Midbrain (tissue), 1 donor: ENCODE data around the gene VAPA.
A peak's percentile ranks its signal among the peaks of the same experiment; 100 is the strongest.

Experiments
- DNase-seq: peaks from one replicate; lab custom pipeline; 2025; lab: John Stamatoyannopoulos, UW

Gene VAPA

GRCh38 chr18:9913526-9914333 lies at the start of gene VAPA:
VAPA (plus strand) TSS chr18:9914016; CDS start chr18:9914257, 241 bp downstream.
- DNase-seq, result peak; percentile 96

GRCh38 chr18:9865764-9866490 lies 47.9 kb upstream of the VAPA start:
- DNase-seq, result no peak

GRCh38 chr18:9866627-9867026 lies 47.2 kb upstream of the VAPA start:
- no peak for DNase-seq

GRCh38 chr18:9867071-9867594 lies 46.7 kb upstream of the VAPA start:
- DNase-seq, result no peak

GRCh38 chr18:9868857-9869714 lies 44.7 kb upstream of the VAPA start:
- DNase-seq, result no peak

- no peak for DNase-seq
These were observed 43.9 kb upstream of the VAPA start for GRCh38 chr18:9869715-9870430.

- DNase-seq, result no peak
These were observed 43.3 kb upstream of the VAPA start for GRCh38 chr18:9870431-9871008.

GRCh38 chr18:9871244-9871746 lies 42.5 kb upstream of the VAPA start:
- DNase-seq, result no peak

- no peak for DNase-seq
These were observed 41.0 kb upstream of the VAPA start for GRCh38 chr18:9872823-9873222.

GRCh38 chr18:9874728-9875127 lies 39.1 kb upstream of the VAPA start:
- no peak for DNase-seq

- DNase-seq, result no peak
These were observed 37.5 kb upstream of the VAPA start for GRCh38 chr18:9876212-9876866.

GRCh38 chr18:9876867-9877654 lies 36.8 kb upstream of the VAPA start:
- DNase-seq, result no peak

- no peak for DNase-seq
These were observed 36.2 kb upstream of the VAPA start for GRCh38 chr18:9877655-9878014.

GRCh38 chr18:9878095-9878494 lies 35.7 kb upstream of the VAPA start:
- no peak for DNase-seq

GRCh38 chr18:9878783-9879242 lies 35.0 kb upstream of the VAPA start:
- DNase-seq, result no peak

GRCh38 chr18:9884090-9884489 lies 29.7 kb upstream of the VAPA start:
- no peak for DNase-seq

GRCh38 chr18:9884532-9885140 lies 29.2 kb upstream of the VAPA start:
- no peak for DNase-seq

GRCh38 chr18:9885170-9886004 lies 28.4 kb upstream of the VAPA start, which contains the start of gene TXNDC2:
TXNDC2 (plus strand) TSS chr18:9885973; CDS start chr18:9886681, 708 bp downstream.
- DNase-seq, result no peak
